K562 (cell line): Measurements from ENCODE around the gene PCNX2. TPM values are rescaled to one million over a fixed set of nuclear protein-coding genes. Genes with fewer than 3 reads are reported as not detected.

ENCODE experiments used
- ATAC-seq: fragments of 200-7000 bp; cut with Tn5 transposase; 3 replicates; pipeline ENCODE4 v1.9.1; 2020; ENCODE audit warnings: moderate library complexity
- BruUV-seq: library from RNA; stranded (reverse); fragments of 400-500 nt; replicated peaks from 2 replicates; lab custom pipeline; 2021; lab: Mats Ljungman, UMichigan
- CTCF ChIA-PET: fragments of 300-600 bp; formaldehyde crosslinking; extraction: SDS; loops from one replicate; lab custom pipeline; 2021; ENCODE audit warnings: low intra/inter-chr PET ratio; lab: Yijun Ruan, JAX
- POLR2A ChIA-PET: fragments of 300-600, 350-650 bp; sonication (Branson Sonifier 250); formaldehyde crosslinking; extraction: SDS; loops from one replicate; lab custom pipeline; 2021; ENCODE audit warnings: antibody characterized with exemption, inconsistent platforms; lab: Yijun Ruan, JAX
- DNase-seq, 4 experiments: peaks; one replicate each; pipeline versions ENCODE4 v3.0.0 to v3.0.0-alpha.2; 2011 to 2018; ENCODE audit warnings: low spot score in 3 of 4, mixed read lengths in 3 of 4; ENCODE audit errors: extremely low read depth in 1 of 4
- FAIRE-seq: peaks from 2 replicates; lab custom pipeline; 2011; peaks lifted over from hg19 to GRCh38; lab: Jason Lieb, UNC
- H2AFZ ChIP-seq: 2 replicates; pipeline ENCODE4 v1.6.0; 2011; ENCODE audit warnings: low read depth, low read length, control low read depth, inconsistent platforms
- H3K27ac ChIP-seq: fragments of 200-600 bp; 3 replicates; pipeline ENCODE4 v1.8.0; 2011; ENCODE audit warnings: low read depth, mild to moderate bottlenecking, control low read depth, inconsistent platforms, low read length, moderate library complexity, mixed read lengths; ENCODE audit errors: extremely low read depth
- H3K27me3 ChIP-seq, 2 experiments: fragments of 300-600 bp in 1 of 2; 2 replicates in 1 of 2; 3 replicates in 1 of 2; pipeline versions ENCODE4 v1.6.0 to v1.8.0; 2011; ENCODE audit warnings: inconsistent platforms in 2 of 2, low read length in 2 of 2, mild to moderate bottlenecking in 1 of 2, mixed read lengths in 1 of 2, moderate library complexity in 1 of 2; ENCODE audit not compliant: control insufficient read depth in 2 of 2, insufficient read depth in 2 of 2
- H3K36me3 ChIP-seq: fragments of 300-600 bp; 3 replicates; pipeline ENCODE4 v1.8.0; 2011; ENCODE audit warnings: mild to moderate bottlenecking, low read length, inconsistent platforms; ENCODE audit not compliant: control insufficient read depth, insufficient read depth
- H3K4me1 ChIP-seq, 2 experiments: fragments of 200-600 bp in 1 of 2; replicated peaks in 1 of 2; 2 replicates in 1 of 2; 3 replicates in 1 of 2; pipeline versions ENCODE4 v1.5.1 to v1.8.0; 2011; ENCODE audit warnings: inconsistent platforms in 2 of 2, low read length in 2 of 2, mild to moderate bottlenecking in 1 of 2, mixed read lengths in 1 of 2, moderate library complexity in 1 of 2; ENCODE audit not compliant: control insufficient read depth in 2 of 2, insufficient read depth in 2 of 2
- H3K4me2 ChIP-seq: 2 replicates; pipeline ENCODE4 v1.6.1; 2011; ENCODE audit warnings: low read length, control low read depth, inconsistent platforms, mixed read lengths; ENCODE audit not compliant: insufficient read depth
- H3K4me3 ChIP-seq: fragments of 200-600 bp; sonication (generic), shearing (Covaris generic); 2 replicates; pipeline ENCODE4 v1.5.1; 2016; ENCODE audit warnings: control low read depth, inconsistent platforms
- H3K79me2 ChIP-seq: fragments of 200-600 bp; 3 replicates; pipeline ENCODE4 v1.8.0; 2011; ENCODE audit warnings: low read length, inconsistent platforms; ENCODE audit not compliant: control insufficient read depth, insufficient read depth
- H3K9ac ChIP-seq, 2 experiments: 2 replicates each; pipeline versions ENCODE4 v1.6.0 to v1.6.1; 2011; ENCODE audit warnings: low read depth in 2 of 2, low read length in 2 of 2, control low read depth in 1 of 2, inconsistent platforms in 1 of 2, mild to moderate bottlenecking in 1 of 2, mixed read lengths in 1 of 2; ENCODE audit not compliant: insufficient read depth in 1 of 2
- H3K9me1 ChIP-seq: one replicate; pipeline ENCODE4 v1.6.0; 2011; ENCODE audit warnings: inconsistent platforms, mild to moderate bottlenecking, low read length, moderate library complexity; ENCODE audit not compliant: control insufficient read depth, insufficient read depth
- H3K9me3 ChIP-seq: replicated peaks from 2 replicates; pipeline ENCODE4 v1.5.1; 2011; ENCODE audit warnings: low read depth, low read length, inconsistent platforms; ENCODE audit not compliant: control insufficient read depth, insufficient read depth
- H4K20me1 ChIP-seq: replicated peaks from 2 replicates; pipeline ENCODE4 v1.6.1; 2011; ENCODE audit warnings: low read length, inconsistent platforms, mixed read lengths; ENCODE audit not compliant: control insufficient read depth, insufficient read depth
- CHD2 ChIP-seq: IDR thresholded peaks from 2 replicates; pipeline ENCODE4 v1.6.1; 2011; ENCODE audit warnings: low read depth, low read length
- E2F3 ChIP-seq: fragments of 250-450 bp; sonication (Bioruptor Pico); IDR thresholded peaks from 2 replicates; pipeline ENCODE4 v1.4.0; 2020; ENCODE audit warnings: mild to moderate bottlenecking
- E2F5 ChIP-seq: sonication (generic); formaldehyde crosslinking; IDR thresholded peaks from 2 replicates; pipeline ENCODE4 v1.8.0; 2022; ENCODE audit warnings: mild to moderate bottlenecking, missing genetic modification reagents
- ETV5 ChIP-seq: sonication (generic); formaldehyde crosslinking; IDR thresholded peaks from 2 replicates; pipeline ENCODE4 v1.4.0; 2020; ENCODE audit warnings: low read depth, mild to moderate bottlenecking, missing genetic modification reagents
- GTF2B ChIP-seq: IDR thresholded peaks from 2 replicates; pipeline ENCODE4 v1.6.1; 2011; ENCODE audit not compliant: insufficient read length; ENCODE audit errors: extremely low read depth
- HNRNPL ChIP-seq: fragments of 200-400 bp; formaldehyde crosslinking; IDR thresholded peaks from 2 replicates; pipeline ENCODE4 v1.6.1; 2017; ENCODE audit warnings: low read depth, mild to moderate bottlenecking, low read length
- PKNOX1 ChIP-seq: fragments of 450-650 bp; IDR thresholded peaks from 2 replicates; pipeline ENCODE4 v1.6.1; 2016
- POLR3G ChIP-seq: IDR thresholded peaks from 2 replicates; pipeline ENCODE4 v1.6.1; 2011; ENCODE audit not compliant: insufficient read length, insufficient replicate concordance; ENCODE audit errors: extremely low read depth
- SRSF3 ChIP-seq: fragments of 200-400 bp; formaldehyde crosslinking; IDR thresholded peaks from 2 replicates; pipeline ENCODE4 v1.6.1; 2016; ENCODE audit warnings: mild to moderate bottlenecking, low read length, moderate library complexity; ENCODE audit not compliant: insufficient read depth
- ZNF212 ChIP-seq: fragments of 450-650 bp; formaldehyde crosslinking; IDR thresholded peaks from 2 replicates; pipeline ENCODE4 v1.4.0; 2020; ENCODE audit warnings: mild to moderate bottlenecking
- ZNF57 ChIP-seq: fragments of 450-650 bp; formaldehyde crosslinking; IDR thresholded peaks from 2 replicates; pipeline ENCODE4 v1.4.0; 2020; ENCODE audit warnings: mild to moderate bottlenecking, moderate library complexity
- ZNF766 ChIP-seq: fragments of 200-800 bp; sonication (Bioruptor generic); conservative IDR thresholded peaks from 2 replicates; pipeline ENCODE4 v1.6.1; 2016; ENCODE audit warnings: missing genetic modification characterization, missing compliant biosample characterization
- WGBS: fragments of 100-300 bp; shearing (Covaris generic); methylation state at CpG from one replicate; pipeline ENCODE4 v1.1.6; 2016; ENCODE audit warnings: low coverage, mixed read lengths; ENCODE audit not compliant: insufficient coverage; ENCODE audit errors: missing lambda C conversion rate; 5-methylcytosine and 5-hydroxymethylcytosine counted together
- in situ Hi-C: fragments of 300-500 bp; cut with MboI; formaldehyde crosslinking; loops from 4 replicates; pipeline ENCODE4 v1.15.0; 2018; ENCODE audit warnings: inconsistent platforms, mixed read lengths
- intact Hi-C: fragments of 100-400 bp; cut with micrococcal nuclease; formaldehyde crosslinking; loops from 2 replicates; pipeline ENCODE4 v1.14.2; 2022
- polyA plus RNA-seq, 8 experiments: library from polyadenylated mRNA; depleted of rRNA in 4 of 8; stranded (reverse) in 5 of 8; unstranded in 3 of 8; fragments of >200 nt; fragmentation: Nextera tagmentation in 2 of 8; fragmentation: Illumina TruSeq in 1 of 8; extraction: Ambion mirVana in 2 of 8; extraction: Trizol in 1 of 8; gene quantifications; 2 replicates each; pipeline versions ENCODE4 v1.2.1 to v1.2.3, GENCODE V29; 2011 to 2014; ENCODE audit warnings: inconsistent platforms in 1 of 8, missing spikeins in 1 of 8
- total RNA-seq, 7 experiments: library from RNA; depleted of rRNA in 6 of 7; stranded (reverse); fragments of >200 nt in 6 of 7; fragmentation: Illumina TruSeq in 2 of 7; extraction: Trizol in 2 of 7; gene quantifications; 2 replicates each; pipeline versions ENCODE4 v1.2.1 to v1.2.3, GENCODE V29; 2011 to 2021; ENCODE audit warnings: low replicate concordance in 1 of 7

The PCNX2 gene
- total and polyA plus RNA-seq, 9 of the 15 experiments (the other 6 are each of a cell fraction or from before 2014, with no cell fraction given) = 0.07 to 0.33 TPM; not detected in 7

- no peak for TF ChIP-seq ETV5 (CRISPR knock-in tag)
- TF ChIP-seq ZNF212 (CRISPR knock-in tag) = no peak
- TF ChIP-seq PKNOX1 = no peak
- TF ChIP-seq ZNF766 = no peak
- TF ChIP-seq GTF2B = no peak
- no peak for TF ChIP-seq CHD2
- no peak for TF ChIP-seq POLR3G
- TF ChIP-seq HNRNPL = no peak
- TF ChIP-seq ZNF57 = no peak
- no peak for TF ChIP-seq E2F5
- TF ChIP-seq E2F3 (CRISPR knock-in tag) = no peak
- no peak for TF ChIP-seq SRSF3
- TF ChIP-seq, all 486 proteins: peak for 0
- no peak overlapping the region for H3K9ac ChIP-seq
- intact Hi-C loops (no loop called here), in situ Hi-C loops (no loop called here)
- POLR2A ChIA-PET = no interaction called here
- no TSS peak for BruUV-seq
- H2AFZ ChIP-seq = no peak overlapping the region
- no peak overlapping the region for H3K4me3 ChIP-seq
- FAIRE-seq (no peak), ATAC-seq (no peak), DNase-seq (no peak)
- H4K20me1 ChIP-seq = no peaks in the 10 kb centered on the region
- CTCF ChIA-PET = no interaction called here
- no peaks in the 10 kb centered on the region for H3K79me2 ChIP-seq
- no peaks in the 10 kb centered on the region for H3K4me1 ChIP-seq
- H3K27me3 ChIP-seq = no peaks in the 10 kb centered on the region
- 0% methylated on average over 5 of the region's 5 CpGs for WGBS
- no peak overlapping the region for H3K4me2 ChIP-seq
- no peaks in the 10 kb centered on the region for H3K9me1 ChIP-seq
- H3K9me3 ChIP-seq = no peaks in the 10 kb centered on the region
- no peak overlapping the region for H3K27ac ChIP-seq
- H3K36me3 ChIP-seq = no peaks in the 10 kb centered on the region
Observed at GRCh38 chr1:233190987-233191386, 104.5 kb downstream of the PCNX2 start.
